Thymus (tissue), 14 donors: ENCODE measurements around the gene NCR3LG1. TPM values are rescaled to one million over a fixed set of nuclear protein-coding genes. Genes with fewer than 3 reads are reported as not detected.

Experiments
- DNase-seq, 9 donors: peaks; one replicate each; pipeline ENCODE4 v3.0.0-alpha.2; 2013; ENCODE audit warnings: low spot score in 9 of 9, low read depth in 6 of 9, missing footprints in 1 of 9
- H3K27ac ChIP-seq, 2 donors: one replicate each; pipeline ENCODE4 v1.5.1; 2013; ENCODE audit warnings: control low read depth in 1 of 2, low read depth in 1 of 2, low read length in 1 of 2, mild to moderate bottlenecking in 1 of 2, moderate library complexity in 1 of 2
- H3K27me3 ChIP-seq, 2 donors: one replicate each; pipeline ENCODE4 v1.5.1; 2013; ENCODE audit warnings: low read length in 1 of 2; ENCODE audit not compliant: control insufficient read depth in 2 of 2, insufficient read depth in 1 of 2
- H3K36me3 ChIP-seq, 2 donors: one replicate each; pipeline ENCODE4 v1.5.1; 2013; ENCODE audit warnings: low read length in 1 of 2, mild to moderate bottlenecking in 1 of 2, moderate library complexity in 1 of 2; ENCODE audit not compliant: control insufficient read depth in 2 of 2, insufficient read depth in 2 of 2
- H3K4me1 ChIP-seq, 2 donors: one replicate each; pipeline ENCODE4 v1.5.1; 2013; ENCODE audit warnings: low read length in 2 of 2; ENCODE audit not compliant: control insufficient read depth in 2 of 2, insufficient read depth in 2 of 2
- H3K4me3 ChIP-seq, 2 donors: one replicate each; pipeline ENCODE4 v1.5.1; 2013; ENCODE audit warnings: low read length in 2 of 2, control low read depth in 1 of 2, mild to moderate bottlenecking in 1 of 2
- H3K9me3 ChIP-seq, 2 donors: one replicate each; pipeline ENCODE4 v1.5.1; 2013; ENCODE audit warnings: low read length in 1 of 2, mild to moderate bottlenecking in 1 of 2; ENCODE audit not compliant: control insufficient read depth in 2 of 2, insufficient read depth in 1 of 2
- whole genome bisulfite sequencing: extraction: QIAGEN DNeasy Blood & Tissue Kit; methylation state at CpG from one replicate; pipeline ENCODE4 v1.1.7; 2013; 5-methylcytosine and 5-hydroxymethylcytosine counted together
- long read RNA-seq, 10 donors: transcript quantifications; one replicate each; lab custom pipeline, GENCODE V29; 2026
- polyA plus RNA-seq: library from polyadenylated mRNA; stranded (reverse); fragments of 200-250 nt; gene quantifications from one replicate; pipeline ENCODE4 v1.2.3, GENCODE V29; 2013
- total RNA-seq: library from RNA; stranded (reverse); fragments of 120-200 nt; gene quantifications from one replicate; pipeline ENCODE4 v1.2.4, GENCODE V29; 2013
- donor health status: healthy.

Gene NCR3LG1
- total RNA-seq (1.0 TPM), polyA plus RNA-seq (0.37 TPM)
- long read RNA-seq, donor 1, result 0 reads
- long read RNA-seq, donor 2, result 0 reads
- long read RNA-seq, donor 3, full-length matches to known transcripts, result 1 of 1 reads
- long read RNA-seq, donor 3, partial matches to known transcripts, result 0 of 1 reads
- long read RNA-seq, donor 3, other reads (novel, unspliced or antisense), result 0 of 1 reads
- long read RNA-seq, donor 4, result 0 reads
- long read RNA-seq, donor 5, result 0 reads
- long read RNA-seq, donor 6, result 0 reads
- long read RNA-seq, donor 7, result 0 reads
- long read RNA-seq, donor 8, result 0 reads
- long read RNA-seq, donor 9, result 0 reads
- long read RNA-seq, donor 10, result 0 reads

- peaks cover 0 to 34% of the 10 kb centered on the region in 2 donors for H3K27me3 ChIP-seq
- WGBS, result under 1% methylated on average over 61 of the region's 61 CpGs
- DNase-seq, result peak in 6 of 9 donors; percentile 17 to 73 (median 40)
These were observed at the start of gene NCR3LG1 for GRCh38 chr11:17351510-17352176. TSS of gene NCR3LG1 (plus strand) at chr11:17351800. CDS start at chr11:17351970, 170 bp downstream.

GRCh38 chr11:17313349-17314231 lies 38.0 kb upstream of the NCR3LG1 start:
- Histone ChIP-seq H3K27ac (no peak overlapping the region), H3K27me3 (no peaks in the 10 kb centered on the region), H3K9me3 (no peaks in the 10 kb centered on the region), H3K36me3 (peaks cover 35 to 80% of the 10 kb centered on the region in 2 donors), H3K4me1 (no peaks in the 10 kb centered on the region), H3K4me3 (no peak overlapping the region)
- DNase-seq, result no peak
- 97% methylated on average over 8 of the region's 8 CpGs for WGBS

More at GRCh38 chr11:17351510-17352176, at the start of gene NCR3LG1:
- H3K36me3 ChIP-seq, result peaks cover 1 to 5% of the 10 kb centered on the region in 2 donors
- H3K4me1 ChIP-seq, result peaks cover 7 to 31% of the 10 kb centered on the region in 2 donors
- H3K27ac ChIP-seq, result peak within 1 kb of the TSS in 1 of 2 donors; percentile 15
- H3K9me3 ChIP-seq, result no peaks in the 10 kb centered on the region
- H3K4me3 ChIP-seq, result peak within 1 kb of the TSS; percentile 49 to 56

GRCh38 chr11:17314232-17314547 lies 37.4 kb upstream of the NCR3LG1 start:
- 93% methylated on average over 1 of the region's 1 CpG for WGBS
- Histone ChIP-seq H3K9me3 (no peaks in the 10 kb centered on the region), H3K4me3 (no peak overlapping the region), H3K4me1 (no peaks in the 10 kb centered on the region), H3K36me3 (peaks cover 33 to 81% of the 10 kb centered on the region in 2 donors), H3K27me3 (no peaks in the 10 kb centered on the region), H3K27ac (no peak overlapping the region)
- no peak for DNase-seq

GRCh38 chr11:17314904-17315426 lies 36.6 kb upstream of the NCR3LG1 start:
- Histone ChIP-seq H3K36me3 (peaks cover 35 to 81% of the 10 kb centered on the region in 2 donors), H3K27me3 (no peaks in the 10 kb centered on the region), H3K27ac (no peak overlapping the region), H3K4me1 (no peaks in the 10 kb centered on the region), H3K4me3 (no peak overlapping the region), H3K9me3 (no peaks in the 10 kb centered on the region)
- 100% methylated on average over 1 of the region's 1 CpG for WGBS
- DNase-seq, result no peak

- no peak for DNase-seq
- peaks cover 50 to 77% of the 10 kb centered on the region in 2 donors for H3K36me3 ChIP-seq
- no peak overlapping the region for H3K27ac ChIP-seq
- no peaks in the 10 kb centered on the region for H3K27me3 ChIP-seq
- 97% methylated on average over 5 of the region's 5 CpGs for WGBS
- H3K4me3 ChIP-seq, result no peak overlapping the region
- H3K9me3 ChIP-seq, result no peaks in the 10 kb centered on the region
- no peaks in the 10 kb centered on the region for H3K4me1 ChIP-seq
These were observed 22.6 kb upstream of the NCR3LG1 start for GRCh38 chr11:17328871-17329494.

GRCh38 chr11:17331669-17332068 lies 19.9 kb upstream of the NCR3LG1 start:
- Histone ChIP-seq H3K36me3 (peaks cover 57 to 76% of the 10 kb centered on the region in 2 donors), H3K27me3 (no peaks in the 10 kb centered on the region), H3K27ac (no peak overlapping the region), H3K9me3 (no peaks in the 10 kb centered on the region), H3K4me3 (no peak overlapping the region), H3K4me1 (no peaks in the 10 kb centered on the region)
- DNase-seq, result no peak
- WGBS, result 96% methylated on average over 2 of the region's 2 CpGs

- H3K4me3 ChIP-seq, result no peak overlapping the region
These were observed 17.6 kb upstream of the NCR3LG1 start for GRCh38 chr11:17333799-17334586.

GRCh38 chr11:17343257-17343656 lies 8.3 kb upstream of the NCR3LG1 start:
- Histone ChIP-seq H3K36me3 (peaks cover 7 to 14% of the 10 kb centered on the region in 2 donors), H3K4me3 (no peak overlapping the region), H3K27me3 (no peaks in the 10 kb centered on the region), H3K4me1 (no peaks in the 10 kb centered on the region), H3K9me3 (no peaks in the 10 kb centered on the region), H3K27ac (no peak overlapping the region)
- 100% methylated on average over 2 of the region's 2 CpGs for WGBS
- no peak for DNase-seq

More at GRCh38 chr11:17333799-17334586, 17.6 kb upstream of the NCR3LG1 start:
- peaks cover 44 to 66% of the 10 kb centered on the region in 2 donors for H3K36me3 ChIP-seq
- no peaks in the 10 kb centered on the region for H3K27me3 ChIP-seq
- no peaks in the 10 kb centered on the region for H3K9me3 ChIP-seq
- peak in 3 of 9 donors; percentile 19 to 53 (median 26) for DNase-seq
- H3K27ac ChIP-seq, result no peak overlapping the region
- no peaks in the 10 kb centered on the region for H3K4me1 ChIP-seq
- 81% methylated on average over 4 of the region's 4 CpGs for WGBS
